C1 segment of cervical spinal cord (tissue), 14 donors: ENCODE data around the gene EYA3.

ENCODE experiments used
- DNase-seq, 14 donors: peaks; one replicate each; lab custom pipeline; 2025; lab: John Stamatoyannopoulos, UW

EYA3 gene

DNA sequence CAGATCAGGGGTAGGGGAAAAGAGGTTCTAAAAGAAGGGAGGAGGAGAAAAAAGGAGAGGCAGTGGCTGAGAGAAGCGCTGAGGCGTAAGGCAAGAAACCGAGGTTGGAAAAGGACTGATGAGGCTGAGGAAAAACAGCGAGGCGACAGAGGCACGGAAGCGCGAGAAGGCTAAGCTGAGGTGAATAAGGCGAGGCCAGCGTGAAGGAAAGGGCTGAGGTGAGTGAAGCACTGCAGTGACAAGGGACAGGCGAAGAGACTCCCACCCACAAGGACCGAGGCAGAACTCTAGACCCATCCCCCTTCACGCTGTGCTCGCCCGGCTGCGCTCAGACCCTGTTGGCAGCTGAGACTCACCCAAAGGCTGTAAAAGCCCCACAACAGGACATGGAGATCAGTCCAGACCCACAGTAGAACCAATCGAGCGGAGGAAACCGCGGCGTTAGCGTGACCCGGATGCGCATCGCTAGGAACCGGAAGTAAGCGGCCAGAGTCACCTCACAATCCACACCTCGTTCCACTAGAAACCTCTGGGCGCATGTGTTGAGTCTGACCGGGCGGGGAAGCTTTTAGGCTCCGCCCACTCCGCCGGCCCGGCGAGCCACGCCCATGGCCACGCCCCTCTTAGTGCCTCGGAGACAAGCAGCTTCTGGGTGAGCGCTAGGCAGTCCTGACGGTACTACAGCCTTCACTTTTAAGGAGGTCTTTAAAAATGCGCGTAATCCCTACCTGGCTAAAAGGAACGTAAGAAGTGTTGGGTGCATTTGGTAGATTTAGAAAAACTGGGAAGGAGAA lies at the start of gene EYA3:
Gene EYA3 (minus strand): TSS at position 443 of the 794 bp plus-strand sequence. CDS start 30,584 bp downstream, outside the sequence.
- DNase-seq, result peak; percentile 64 to 97 (median 94)

GRCh38 chr1:28136922-28137613 lies 48.7 kb upstream of the EYA3 start:
- DNase-seq, result no peak

DNA sequence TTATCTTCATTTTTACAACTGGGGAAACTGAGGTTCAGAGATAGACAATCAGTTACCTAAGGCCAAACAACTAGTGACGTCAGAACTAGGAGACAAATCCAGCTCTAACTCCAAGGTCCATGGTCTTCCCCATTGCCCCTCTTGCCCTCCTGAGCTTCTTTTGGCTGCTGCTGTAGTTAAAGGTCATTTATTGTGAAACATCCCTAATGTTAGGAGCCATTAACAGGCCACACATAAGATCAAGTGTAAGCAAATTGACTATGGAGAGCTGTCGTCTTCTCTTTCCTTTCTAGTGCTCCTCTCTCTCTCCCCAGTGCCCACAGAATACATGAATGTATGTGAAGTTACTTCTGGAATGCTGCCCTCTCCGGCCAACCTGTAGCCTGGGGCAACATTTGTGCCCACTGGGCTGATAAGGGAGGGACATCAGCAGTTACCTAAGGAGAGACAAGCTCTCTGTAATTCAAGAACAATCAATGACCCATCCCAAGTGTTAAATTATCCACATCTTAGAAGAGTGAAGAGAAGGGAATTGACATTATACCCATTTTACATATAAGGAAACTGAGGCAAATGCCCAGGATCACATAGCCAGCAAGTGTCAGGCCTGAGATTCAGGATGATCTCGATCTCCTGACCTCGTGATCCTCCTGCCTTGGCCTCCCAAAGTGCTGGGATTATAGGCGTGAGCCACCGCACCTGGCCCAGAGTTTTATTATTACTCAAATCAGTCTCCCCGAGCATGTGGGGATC lies 47.9 kb upstream of the EYA3 start:
- DNase-seq, result no peak

DNA sequence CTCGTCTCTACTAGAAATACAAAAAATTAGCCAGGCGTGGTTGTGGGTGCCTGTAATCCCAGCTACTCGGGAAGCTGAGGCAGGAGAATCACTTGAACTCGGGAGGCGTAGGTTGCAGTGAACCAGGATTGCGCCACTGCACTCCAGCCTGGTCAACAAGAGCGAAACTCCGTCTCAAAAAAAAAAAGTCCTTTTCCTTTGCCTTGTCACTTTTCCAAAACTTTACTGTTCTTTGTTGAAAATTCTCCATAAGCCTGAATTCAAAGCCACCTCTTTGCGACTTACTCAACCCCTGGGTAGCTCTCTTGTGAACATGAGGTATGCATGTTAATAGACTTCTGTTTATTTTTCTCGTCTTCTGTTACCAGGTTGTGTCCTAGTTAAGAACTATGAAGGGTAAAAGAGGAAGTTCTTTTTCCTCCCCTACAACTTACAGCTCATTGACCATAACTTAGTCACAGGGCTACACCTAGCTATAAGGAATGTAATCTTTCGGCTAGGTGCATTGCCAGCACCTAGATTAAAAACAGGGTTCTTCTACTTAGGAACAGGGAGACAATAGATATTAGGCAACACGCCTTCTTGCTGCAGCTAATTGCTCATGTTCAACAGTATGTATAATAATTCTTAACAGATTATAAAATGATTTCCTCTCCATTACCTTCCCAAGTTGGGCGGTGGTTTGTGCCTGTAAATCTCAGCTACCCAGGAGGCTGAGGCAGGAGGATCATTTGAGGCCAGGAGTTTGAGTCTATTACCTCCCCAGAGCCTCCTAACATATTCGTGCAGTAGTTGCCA lies 47.2 kb upstream of the EYA3 start:
- no peak for DNase-seq

DNA sequence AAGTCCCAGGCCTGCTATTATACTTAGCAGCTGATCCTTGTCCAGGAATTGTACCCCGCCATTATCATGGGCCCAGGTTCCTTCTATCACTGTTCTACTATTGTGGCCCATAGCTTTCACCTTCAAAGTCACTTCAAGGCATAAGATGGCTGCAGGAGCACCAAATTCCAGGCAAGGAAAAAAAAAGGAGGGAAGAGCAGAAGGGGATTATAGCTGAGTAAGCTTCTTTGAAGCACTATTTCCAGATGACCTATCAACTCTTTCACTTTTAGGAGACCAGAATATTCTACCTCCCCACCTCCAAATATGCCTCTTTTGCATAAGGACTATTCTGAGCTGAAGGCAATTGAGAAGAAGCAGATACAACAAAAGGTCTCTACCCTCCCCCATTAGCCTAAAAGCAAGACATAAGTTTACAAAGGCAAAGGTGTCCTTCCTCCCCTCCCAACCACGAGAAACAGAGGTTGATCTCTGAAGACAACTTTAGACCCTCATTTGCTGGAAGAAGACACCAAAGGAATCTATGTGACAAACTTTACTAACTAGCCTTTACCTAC lies 46.3 kb upstream of the EYA3 start:
- DNase-seq, result no peak

GRCh38 chr1:28132171-28133167 lies 44.1 kb upstream of the EYA3 start:
- no peak for DNase-seq

DNA sequence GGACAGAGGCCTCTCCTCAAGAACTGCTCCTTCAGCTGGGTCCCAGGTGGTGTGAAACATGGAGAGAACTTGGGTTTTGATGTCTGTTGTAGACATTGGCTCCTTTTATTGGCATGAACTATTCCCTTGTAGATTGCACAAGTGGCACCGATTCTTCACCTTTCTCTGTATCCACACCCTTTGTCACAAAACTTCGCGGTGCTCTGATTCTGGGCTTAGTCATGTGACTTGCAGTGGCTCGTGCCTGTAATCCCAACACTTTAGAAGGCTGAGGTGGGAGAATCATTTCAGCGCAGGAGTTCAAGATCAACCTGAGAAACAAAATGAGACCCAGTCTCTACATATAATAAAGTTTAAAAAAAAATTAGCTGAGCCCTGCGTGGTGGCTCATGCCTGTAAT lies 42.5 kb upstream of the EYA3 start:
- DNase-seq, result no peak

GRCh38 chr1:28129150-28129549 lies 40.7 kb upstream of the EYA3 start:
- DNase-seq, result no peak

- peak in 1 of 14 donors; percentile 6 for DNase-seq
Measured at GRCh38 chr1:28127617-28128257, 39.3 kb upstream of the EYA3 start.

GRCh38 chr1:28126783-28127490 lies 38.5 kb upstream of the EYA3 start:
- no peak for DNase-seq

DNA sequence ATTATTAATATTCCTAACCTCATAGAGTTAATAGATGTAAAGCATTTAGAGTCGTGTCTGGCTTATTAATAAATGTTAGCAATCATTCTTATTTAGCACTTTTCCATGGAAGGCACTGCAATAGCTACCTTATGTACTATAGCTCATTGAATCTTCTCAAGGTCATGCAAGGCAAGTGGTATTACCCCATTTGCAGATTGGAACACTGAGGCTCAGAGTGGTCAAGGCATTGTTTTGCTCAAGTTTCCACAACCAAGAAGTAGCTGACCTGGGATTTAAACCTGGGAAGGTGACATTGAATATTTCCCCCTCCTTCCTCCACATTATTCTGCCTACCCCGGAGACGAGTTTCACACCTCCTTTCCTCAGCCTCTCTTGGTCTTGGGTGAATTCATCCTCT lies 37.8 kb upstream of the EYA3 start:
- DNase-seq, result no peak

- DNase-seq, result peak in 2 of 14 donors; percentile 17 to 22
Measured at GRCh38 chr1:28123461-28123961, 35.1 kb upstream of the EYA3 start.

DNA sequence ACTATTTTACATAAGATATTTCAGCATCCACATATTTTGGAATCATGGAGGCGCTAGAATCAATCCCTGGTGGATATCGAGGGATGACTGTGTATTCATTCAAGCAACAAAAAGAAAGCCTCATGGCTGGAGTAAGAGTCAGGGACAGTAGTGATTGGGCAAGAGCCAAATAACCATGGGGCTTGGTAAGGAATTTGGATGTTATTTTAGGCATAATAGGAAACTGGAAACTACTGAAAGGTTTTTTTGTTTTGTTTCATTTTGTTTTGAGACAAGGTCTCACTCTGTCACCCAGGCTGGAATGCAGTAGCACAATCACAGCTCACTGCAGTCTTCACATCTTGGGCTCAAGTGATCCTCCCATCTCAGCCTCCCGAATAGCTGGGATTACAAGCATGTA lies 33.8 kb upstream of the EYA3 start:
- no peak for DNase-seq

GRCh38 chr1:28119556-28119955 lies 31.1 kb upstream of the EYA3 start:
- DNase-seq, result no peak

DNA sequence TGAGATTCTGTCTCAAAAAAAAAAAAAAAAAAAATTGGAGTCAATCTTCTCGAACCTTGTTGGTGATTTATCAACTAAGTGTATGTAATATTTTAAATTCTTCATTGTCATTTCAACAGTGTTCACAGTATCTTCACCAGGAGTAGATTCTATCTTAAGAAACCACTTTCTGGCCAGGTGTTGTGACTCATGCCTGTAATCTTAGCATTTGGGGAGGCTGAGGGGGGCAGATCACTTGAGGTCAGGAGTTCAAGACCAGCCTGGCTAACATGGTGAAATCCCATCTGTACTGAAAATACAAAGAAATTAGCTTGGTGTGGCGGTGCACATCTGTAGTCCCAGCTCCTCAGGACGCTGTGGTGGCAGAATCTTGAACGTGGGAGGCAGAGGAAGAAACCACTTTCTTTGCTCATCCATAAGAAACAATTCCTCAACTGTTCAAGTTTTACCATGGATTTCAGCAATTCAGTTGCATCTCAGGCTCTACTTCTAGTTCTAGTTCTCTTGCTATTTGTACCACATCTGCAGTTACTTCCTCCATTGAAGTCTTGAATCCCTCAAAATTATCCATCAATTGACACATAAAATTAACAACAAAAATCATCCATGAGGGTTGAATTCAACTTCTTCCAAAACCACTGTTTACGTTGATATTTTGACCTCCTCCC lies 30.4 kb upstream of the EYA3 start:
- DNase-seq, result no peak

- peak in 1 of 14 donors; percentile 8 for DNase-seq
Measured at GRCh38 chr1:28115267-28115666, 26.9 kb upstream of the EYA3 start.

- DNase-seq, result no peak
Measured at GRCh38 chr1:28114844-28115243, 26.4 kb upstream of the EYA3 start.

GRCh38 chr1:28113242-28113572 lies 24.8 kb upstream of the EYA3 start:
- DNase-seq, result no peak
